Body of pancreas (tissue), 4 donors: ENCODE results near the gene ADAMTSL2. TPM values are rescaled to one million over a fixed set of nuclear protein-coding genes. Genes with fewer than 3 reads are reported as not detected.
A peak's percentile ranks its signal among the peaks of the same experiment; 100 is the strongest.

Experiments used
- ATAC-seq: fragments of 150-250 bp; one replicate; pipeline ENCODE4 v1.9.1; 2016
- DNase-seq, 4 donors: peaks; one replicate each; pipeline ENCODE4 v3.0.0-alpha.2; 2019
- H3K27ac ChIP-seq, 4 donors: fragments of 200-600 bp; sonication (generic); 1 replicate in 3 of 4; 2 replicates in 1 of 4; pipeline versions ENCODE4 v1.5.1 to v1.6.1; 2016 to 2019; ENCODE audit warnings: mild to moderate bottlenecking in 1 of 4, mixed read lengths in 1 of 4, moderate library complexity in 1 of 4
- H3K27me3 ChIP-seq, 2 donors: fragments of 200-600 bp; sonication (generic); one replicate each; pipeline ENCODE4 v1.6.0; 2016; ENCODE audit warnings: mild to moderate bottlenecking in 1 of 2
- H3K36me3 ChIP-seq, 2 donors: fragments of 200-600 bp; sonication (generic); replicated peaks in 1 of 2; 2 replicates each; pipeline ENCODE4 v1.5.1; 2016; ENCODE audit warnings: low read depth in 2 of 2; ENCODE audit not compliant: insufficient read depth in 1 of 2
- H3K4me1 ChIP-seq: fragments of 200-600 bp; sonication (generic); one replicate; pipeline ENCODE4 v1.6.0; 2016
- H3K4me3 ChIP-seq, 2 donors: fragments of 200-600 bp; sonication (generic); 1 replicate in 1 of 2; 2 replicates in 1 of 2; pipeline ENCODE4 v1.5.1; 2016 to 2019
- H3K9me3 ChIP-seq, 3 donors: fragments of 200-600 bp; sonication (generic); 1 replicate in 2 of 3; 2 replicates in 1 of 3; pipeline ENCODE4 v1.5.1; 2016
- CTCF ChIP-seq, 7 experiments: fragments of 450-650 bp in 4 of 7; fragments of 200-600 bp in 3 of 7; sonication (generic) in 3 of 7; IDR thresholded peaks; one replicate each; pipeline ENCODE4 v1.5.1; 2016 to 2019; ENCODE audit warnings: antibody characterized with exemption in 7 of 7
- POLR2A ChIP-seq, 3 donors: fragments of 450-650 bp; IDR thresholded peaks; one replicate each; pipeline ENCODE4 v1.6.1; 2016; ENCODE audit warnings: antibody characterized with exemption in 3 of 3, mild to moderate bottlenecking in 2 of 3
- WGBS, 2 donors: methylation state at CpG; one replicate each; pipeline ENCODE4 v1.1.5; 2017; 5-methylcytosine and 5-hydroxymethylcytosine counted together
- intact Hi-C: fragments of 100-400 bp; cut with DNase I; formaldehyde crosslinking; loops from one replicate; pipeline ENCODE4 v1.15.1; 2023
- total RNA-seq, 2 donors: library from RNA; depleted of rRNA; stranded (reverse); fragments of >200 nt; gene quantifications; one replicate each; pipeline ENCODE4 v1.1.0, GENCODE V29; 2016

Gene ADAMTSL2
- total RNA-seq, 2 donors from 2014 or later = 4.2 to 21.8 TPM

DNA sequence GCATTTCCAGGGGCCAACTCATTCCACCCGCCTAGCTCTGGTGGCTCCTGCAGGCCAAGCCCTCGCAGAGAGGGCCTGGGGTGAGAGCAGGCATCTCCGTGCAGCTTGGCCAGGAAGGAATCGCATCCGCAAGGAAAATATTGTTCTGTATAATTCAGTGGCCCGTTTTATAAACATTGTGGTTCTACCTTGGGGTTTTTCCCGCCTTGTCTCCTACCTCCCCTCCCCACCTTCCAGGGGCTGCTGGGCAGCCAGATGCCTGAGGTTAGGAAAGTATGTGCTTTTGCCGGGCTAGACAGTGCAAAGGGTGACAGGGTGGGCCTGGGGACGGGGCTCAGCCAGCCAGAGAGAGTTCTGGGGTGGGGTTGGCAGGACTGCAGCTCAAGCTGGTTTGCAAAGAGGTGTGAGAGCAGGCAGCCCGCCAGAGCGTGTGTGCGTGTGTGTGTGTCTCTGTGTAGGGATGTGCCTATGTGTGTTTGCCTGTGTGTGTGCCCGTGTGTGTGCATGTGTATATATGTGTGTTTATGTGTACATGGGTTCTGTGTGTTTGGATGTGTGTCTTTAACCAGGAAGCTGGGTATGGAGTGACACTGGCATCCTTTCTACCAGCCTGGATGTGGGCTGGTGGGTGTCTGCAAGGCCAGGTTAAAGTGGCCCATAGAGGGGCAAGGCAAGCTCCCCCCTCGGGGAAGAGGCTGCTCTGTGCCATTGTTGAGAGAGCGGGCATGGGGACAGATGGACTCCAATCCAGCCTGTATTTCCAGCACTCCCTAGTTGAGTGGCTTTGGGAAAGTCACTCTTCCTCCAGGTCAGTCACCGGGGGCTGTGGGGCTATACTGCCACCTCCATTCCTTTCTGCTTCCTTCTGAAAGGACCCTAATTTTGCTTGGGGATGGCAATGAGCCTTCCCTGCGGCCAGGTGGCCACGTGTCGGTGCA lies 45.0 kb upstream of the ADAMTSL2 start:
- no peaks in the 10 kb centered on the region for H3K27me3 ChIP-seq
- WGBS, 2 donors = 70 to 76% methylated on average over 16 to 19 of the region's 19 CpGs
- ATAC-seq (no peak), DNase-seq (no peak)
- no peaks in the 10 kb centered on the region for H3K36me3 ChIP-seq
- intact Hi-C loops = loop anchor here (5.0 to 10.0 kb wide), 4 partner anchors 82 to 475 kb away; partner anchors contain the start of gene SURF6
- no peak overlapping the region for H3K27ac ChIP-seq
- no peaks in the 10 kb centered on the region for H3K9me3 ChIP-seq
- no peak for TF ChIP-seq POLR2A (IDR thresholded peaks at IDR 0.05)
- TF ChIP-seq CTCF (IDR thresholded peaks at IDR 0.05) = no peak
- H3K4me3 ChIP-seq = no peak overlapping the region
- peaks cover 26% of the 10 kb centered on the region for H3K4me1 ChIP-seq

- DNase-seq = no peak
- ATAC-seq = no peak
- TF ChIP-seq CTCF (IDR thresholded peaks at IDR 0.05) (no peak), POLR2A (IDR thresholded peaks at IDR 0.05) (no peak)
- no peak overlapping the region for H3K27ac ChIP-seq
- H3K27me3 ChIP-seq = no peaks in the 10 kb centered on the region
- no peaks in the 10 kb centered on the region for H3K9me3 ChIP-seq
- 42 to 55% methylated on average over 11 to 13 of the region's 13 CpGs for WGBS, 2 donors
- no peaks in the 10 kb centered on the region for H3K36me3 ChIP-seq
- peaks cover 20% of the 10 kb centered on the region for H3K4me1 ChIP-seq
- intact Hi-C loops = loop anchor here (10.0 kb wide), 1 partner anchor 475 kb away; no protein-coding TSS in a partner anchor
- H3K4me3 ChIP-seq = no peak overlapping the region
Measured at GRCh38 chr9:133490201-133490681, 44.3 kb upstream of the ADAMTSL2 start.

- no peak for TF ChIP-seq POLR2A (IDR thresholded peaks at IDR 0.05)
- TF ChIP-seq CTCF (IDR thresholded peaks at IDR 0.05) = no peak
- intact Hi-C loops = loop anchor here (10.0 kb wide), 1 partner anchor 476 kb away; no protein-coding TSS in a partner anchor
- no peak for DNase-seq
- Histone ChIP-seq H3K4me1 (peaks cover 12% of the 10 kb centered on the region), H3K36me3 (no peaks in the 10 kb centered on the region), H3K27ac (no peak overlapping the region), H3K4me3 (no peak overlapping the region), H3K27me3 (no peaks in the 10 kb centered on the region), H3K9me3 (no peaks in the 10 kb centered on the region)
- no peak for ATAC-seq
- WGBS, 2 donors = 54 to 68% methylated on average over 10 to 12 of the region's 12 CpGs
Measured at GRCh38 chr9:133490865-133491655, 43.4 kb upstream of the ADAMTSL2 start.

- no peaks in the 10 kb centered on the region for H3K36me3 ChIP-seq
- peak overlapping the region in 1 of 4 donors; percentile 25 for H3K27ac ChIP-seq
- no peaks in the 10 kb centered on the region for H3K27me3 ChIP-seq
- ATAC-seq (no peak), DNase-seq (no peak)
- TF ChIP-seq CTCF (IDR thresholded peaks at IDR 0.05) (no peak), POLR2A (IDR thresholded peaks at IDR 0.05) (no peak)
- no peak overlapping the region for H3K4me3 ChIP-seq
- no peaks in the 10 kb centered on the region for H3K9me3 ChIP-seq
- 80 to 85% methylated on average over 8 of the region's 8 CpGs for WGBS, 2 donors
- intact Hi-C loops = loop anchor here (10.0 kb wide), 1 partner anchor 477 kb away; no protein-coding TSS in a partner anchor
- H3K4me1 ChIP-seq = peaks cover 9% of the 10 kb centered on the region
Measured at GRCh38 chr9:133491656-133491925, 42.9 kb upstream of the ADAMTSL2 start.
